Body of pancreas (tissue), 4 donors: ENCODE data around the gene MYBPC3. TPM values are rescaled to one million over a fixed set of nuclear protein-coding genes. Genes with fewer than 3 reads are reported as not detected.

Source experiments
- ATAC-seq: fragments of 150-250 bp; one replicate; pipeline ENCODE4 v1.9.1; 2016
- DNase-seq, 4 donors: peaks; one replicate each; pipeline ENCODE4 v3.0.0-alpha.2; 2019
- H3K27ac ChIP-seq, 4 donors: fragments of 200-600 bp; sonication (generic); 1 replicate in 3 of 4; 2 replicates in 1 of 4; pipeline versions ENCODE4 v1.5.1 to v1.6.1; 2016 to 2019; ENCODE audit warnings: mild to moderate bottlenecking in 1 of 4, mixed read lengths in 1 of 4, moderate library complexity in 1 of 4
- H3K27me3 ChIP-seq, 2 donors: fragments of 200-600 bp; sonication (generic); one replicate each; pipeline ENCODE4 v1.6.0; 2016; ENCODE audit warnings: mild to moderate bottlenecking in 1 of 2
- H3K36me3 ChIP-seq, 2 donors: fragments of 200-600 bp; sonication (generic); replicated peaks in 1 of 2; 2 replicates each; pipeline ENCODE4 v1.5.1; 2016; ENCODE audit warnings: low read depth in 2 of 2; ENCODE audit not compliant: insufficient read depth in 1 of 2
- H3K4me1 ChIP-seq: fragments of 200-600 bp; sonication (generic); one replicate; pipeline ENCODE4 v1.6.0; 2016
- H3K4me3 ChIP-seq, 2 donors: fragments of 200-600 bp; sonication (generic); 1 replicate in 1 of 2; 2 replicates in 1 of 2; pipeline ENCODE4 v1.5.1; 2016 to 2019
- H3K9me3 ChIP-seq, 3 donors: fragments of 200-600 bp; sonication (generic); 1 replicate in 2 of 3; 2 replicates in 1 of 3; pipeline ENCODE4 v1.5.1; 2016
- CTCF ChIP-seq, 7 experiments: fragments of 450-650 bp in 4 of 7; fragments of 200-600 bp in 3 of 7; sonication (generic) in 3 of 7; IDR thresholded peaks; one replicate each; pipeline ENCODE4 v1.5.1; 2016 to 2019; ENCODE audit warnings: antibody characterized with exemption in 7 of 7
- POLR2A ChIP-seq, 3 donors: fragments of 450-650 bp; IDR thresholded peaks; one replicate each; pipeline ENCODE4 v1.6.1; 2016; ENCODE audit warnings: antibody characterized with exemption in 3 of 3, mild to moderate bottlenecking in 2 of 3
- WGBS, 2 donors: methylation state at CpG; one replicate each; pipeline ENCODE4 v1.1.5; 2017; 5-methylcytosine and 5-hydroxymethylcytosine counted together
- intact Hi-C: fragments of 100-400 bp; cut with DNase I; formaldehyde crosslinking; loops from one replicate; pipeline ENCODE4 v1.15.1; 2023
- total RNA-seq, 2 donors: library from RNA; depleted of rRNA; stranded (reverse); fragments of >200 nt; gene quantifications; one replicate each; pipeline ENCODE4 v1.1.0, GENCODE V29; 2016

Gene MYBPC3
- total RNA-seq, 2 donors from 2014 or later: not detected

DNA sequence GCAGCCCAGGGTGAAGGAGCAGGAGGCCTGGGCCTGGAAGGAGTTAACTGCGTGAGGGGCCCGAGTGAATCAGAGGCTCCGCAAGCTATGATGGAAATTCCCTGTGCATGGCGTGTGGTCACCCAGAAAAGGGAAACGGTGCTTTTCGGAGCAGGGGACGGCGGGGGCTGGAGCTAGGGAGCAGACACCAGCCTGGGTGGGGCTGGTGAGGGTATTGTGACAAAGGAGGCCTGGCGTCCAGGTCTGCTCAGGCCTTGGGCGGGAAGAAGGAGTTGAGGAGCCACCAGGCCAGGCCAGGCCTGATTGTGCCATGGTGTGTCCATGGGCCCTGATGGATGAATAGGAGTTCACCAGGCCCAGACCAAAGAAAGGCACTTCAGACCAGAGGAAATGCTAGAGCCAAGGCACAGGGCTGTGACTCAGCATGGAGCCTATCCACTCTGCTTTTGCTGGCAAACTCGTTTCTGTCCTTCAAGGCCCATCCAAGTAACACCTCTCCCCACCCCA lies 38.6 kb upstream of the MYBPC3 start:
- 73 to 85% methylated on average over 8 to 11 of the region's 11 CpGs for WGBS, 2 donors
- Histone ChIP-seq H3K4me1 (no peaks in the 10 kb centered on the region), H3K36me3 (no peaks in the 10 kb centered on the region), H3K27ac (peak overlapping the region in 2 of 4 donors; percentile 30 to 83), H3K27me3 (no peaks in the 10 kb centered on the region), H3K4me3 (no peak overlapping the region), H3K9me3 (no peaks in the 10 kb centered on the region)
- peak in 1 of 4 donors; percentile 69 for DNase-seq
- ATAC-seq: no peak
- TF ChIP-seq POLR2A (IDR thresholded peaks at IDR 0.05) (peak in 1 of 3 donors; percentile 17), CTCF (IDR thresholded peaks at IDR 0.05) (no peak)
- intact Hi-C loops: no loop called here

GRCh38 chr11:47390422-47390760 lies 37.9 kb upstream of the MYBPC3 start:
- DNase-seq: no peak
- Histone ChIP-seq H3K27ac (peak overlapping the region in 2 of 4 donors; percentile 30 to 83), H3K4me1 (no peaks in the 10 kb centered on the region), H3K27me3 (no peaks in the 10 kb centered on the region), H3K36me3 (no peaks in the 10 kb centered on the region), H3K9me3 (no peaks in the 10 kb centered on the region), H3K4me3 (no peak overlapping the region)
- TF ChIP-seq CTCF (IDR thresholded peaks at IDR 0.05) (no peak), POLR2A (IDR thresholded peaks at IDR 0.05) (no peak)
- WGBS, 2 donors: 86 to 91% methylated on average over 3 to 6 of the region's 6 CpGs
- intact Hi-C loops: no loop called here
- ATAC-seq: no peak

DNA sequence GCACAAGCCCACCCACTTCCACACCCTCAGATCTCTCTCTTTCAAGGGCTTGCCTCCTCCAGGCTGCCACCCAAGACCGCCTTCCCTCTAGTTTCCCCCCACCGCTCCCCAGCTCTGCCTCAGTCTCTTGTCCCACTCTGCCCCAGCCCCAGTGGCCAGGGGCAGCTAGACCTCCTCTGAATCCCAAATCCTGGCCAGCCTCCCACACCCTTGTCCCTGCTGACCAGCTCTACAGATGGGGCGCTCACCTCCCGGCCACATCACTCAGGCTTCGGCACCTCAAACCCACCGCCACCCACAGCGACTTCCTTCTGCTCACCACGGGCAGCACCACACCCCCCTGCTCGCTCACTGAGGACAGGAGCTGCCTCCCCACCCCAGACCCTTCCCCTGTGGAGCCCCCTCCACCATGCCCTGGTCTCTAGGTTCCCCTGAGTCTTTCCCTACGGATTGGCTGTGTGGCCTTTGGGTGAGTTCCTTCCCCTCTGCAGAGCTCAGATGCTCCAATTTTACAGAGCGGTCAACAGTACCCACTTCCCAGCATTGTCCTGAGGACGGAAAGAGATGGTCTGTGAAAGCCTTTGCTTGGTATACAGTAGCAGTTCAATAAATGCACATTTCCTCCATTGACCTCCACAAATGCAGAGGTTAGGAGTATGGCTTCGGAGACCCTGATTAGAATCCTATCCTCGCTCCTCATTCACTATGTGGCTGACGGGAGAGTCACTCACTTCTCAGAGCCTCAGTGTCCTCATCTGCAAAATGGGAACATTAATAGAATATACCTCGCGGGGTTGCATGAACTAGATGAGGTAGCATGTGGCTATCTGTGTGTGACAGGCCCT lies 37.3 kb upstream of the MYBPC3 start:
- no peaks in the 10 kb centered on the region for H3K9me3 ChIP-seq
- peak overlapping the region in 1 of 4 donors; percentile 13 for H3K27ac ChIP-seq
- TF ChIP-seq POLR2A (IDR thresholded peaks at IDR 0.05) (no peak), CTCF (IDR thresholded peaks at IDR 0.05) (no peak)
- H3K4me1 ChIP-seq: no peaks in the 10 kb centered on the region
- WGBS, 2 donors: 67 to 84% methylated on average over 17 of the region's 17 CpGs
- no peak for ATAC-seq
- H3K36me3 ChIP-seq: no peaks in the 10 kb centered on the region
- no peak for DNase-seq
- no peak overlapping the region for H3K4me3 ChIP-seq
- H3K27me3 ChIP-seq: no peaks in the 10 kb centered on the region
- intact Hi-C loops: no loop called here

GRCh38 chr11:47388697-47389576 lies 36.4 kb upstream of the MYBPC3 start:
- intact Hi-C loops: no loop called here
- H3K36me3 ChIP-seq: no peaks in the 10 kb centered on the region
- DNase-seq: no peak
- TF ChIP-seq POLR2A (IDR thresholded peaks at IDR 0.05) (no peak), CTCF (IDR thresholded peaks at IDR 0.05) (no peak)
- peak overlapping the region in 1 of 4 donors; percentile 43 for H3K27ac ChIP-seq
- no peak for ATAC-seq
- 75 to 82% methylated on average over 14 to 28 of the region's 28 CpGs for WGBS, 2 donors
- H3K27me3 ChIP-seq: no peaks in the 10 kb centered on the region
- H3K9me3 ChIP-seq: no peaks in the 10 kb centered on the region
- no peaks in the 10 kb centered on the region for H3K4me1 ChIP-seq
- H3K4me3 ChIP-seq: no peak overlapping the region
